Brain microvascular endothelial cell (primary cell): Measurements from ENCODE around the gene RFT1.

Experiments
- DNase-seq: peaks from one replicate; pipeline ENCODE4 v3.0.0-alpha.2; 2020
- H3K27ac ChIP-seq: fragments of 250-450 bp; sonication (Bioruptor Pico); 2 replicates; pipeline ENCODE4 v1.5.1; 2020; ENCODE audit warnings: mild to moderate bottlenecking, moderate library complexity
- H3K27me3 ChIP-seq: fragments of 250-450 bp; sonication (Bioruptor Pico); replicated peaks from 2 replicates; pipeline ENCODE4 v1.5.1; 2020; ENCODE audit warnings: mild to moderate bottlenecking
- H3K36me3 ChIP-seq: fragments of 250-450 bp; sonication (Bioruptor Pico); replicated peaks from 2 replicates; pipeline ENCODE4 v1.5.1; 2020; ENCODE audit warnings: mild to moderate bottlenecking
- H3K4me3 ChIP-seq: 2 replicates; pipeline ENCODE4 v1.5.1; 2011; ENCODE audit warnings: low read depth, mild to moderate bottlenecking, control low read depth, low read length, moderate library complexity
- in situ Hi-C: cut with HindIII; loops from 2 replicates; pipeline ENCODE4 v1.10.0; 2017; ENCODE audit warnings: low sequenced_read_pairs, low pct_ligation_motif_present
- TF ChIP-seq, protein P1 (sequence below): IDR thresholded peaks from 2 replicates; pipeline ENCODE4 v1.5.1; 2011; ENCODE audit warnings: low read depth, mild to moderate bottlenecking, moderate library complexity, low read length, control low read depth, inconsistent platforms; ENCODE audit errors: missing control alignments

RFT1 gene

DNA sequence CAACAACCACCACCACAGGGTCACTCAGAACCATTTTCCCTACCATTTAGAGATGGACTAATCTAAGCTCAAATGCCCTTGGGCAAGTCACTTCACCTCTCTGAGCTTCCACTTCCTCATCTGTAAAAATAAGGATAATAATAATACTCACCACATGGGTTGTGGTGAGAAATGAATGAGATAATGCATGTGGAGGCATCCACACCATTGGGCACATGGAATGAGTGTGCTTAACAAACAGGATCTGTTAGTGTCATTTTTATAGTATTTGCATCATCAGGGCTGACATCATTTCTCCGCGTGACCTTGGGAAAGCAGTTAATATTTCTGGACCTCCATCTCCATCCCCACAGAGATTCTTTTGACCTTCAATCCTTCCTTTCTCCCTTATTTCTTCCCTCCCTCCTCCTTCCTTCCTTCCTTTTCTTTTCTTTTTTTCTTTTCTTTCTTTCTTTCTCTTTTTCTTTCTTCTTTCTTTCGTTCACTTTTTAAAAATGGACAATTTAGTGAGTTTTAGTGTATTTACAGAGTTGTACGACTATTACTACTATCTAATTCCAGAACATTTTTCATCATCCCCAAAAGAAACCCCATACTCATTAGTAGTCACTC, 7.7 kb upstream of the RFT1 start:
- TF ChIP-seq, protein P1, sequence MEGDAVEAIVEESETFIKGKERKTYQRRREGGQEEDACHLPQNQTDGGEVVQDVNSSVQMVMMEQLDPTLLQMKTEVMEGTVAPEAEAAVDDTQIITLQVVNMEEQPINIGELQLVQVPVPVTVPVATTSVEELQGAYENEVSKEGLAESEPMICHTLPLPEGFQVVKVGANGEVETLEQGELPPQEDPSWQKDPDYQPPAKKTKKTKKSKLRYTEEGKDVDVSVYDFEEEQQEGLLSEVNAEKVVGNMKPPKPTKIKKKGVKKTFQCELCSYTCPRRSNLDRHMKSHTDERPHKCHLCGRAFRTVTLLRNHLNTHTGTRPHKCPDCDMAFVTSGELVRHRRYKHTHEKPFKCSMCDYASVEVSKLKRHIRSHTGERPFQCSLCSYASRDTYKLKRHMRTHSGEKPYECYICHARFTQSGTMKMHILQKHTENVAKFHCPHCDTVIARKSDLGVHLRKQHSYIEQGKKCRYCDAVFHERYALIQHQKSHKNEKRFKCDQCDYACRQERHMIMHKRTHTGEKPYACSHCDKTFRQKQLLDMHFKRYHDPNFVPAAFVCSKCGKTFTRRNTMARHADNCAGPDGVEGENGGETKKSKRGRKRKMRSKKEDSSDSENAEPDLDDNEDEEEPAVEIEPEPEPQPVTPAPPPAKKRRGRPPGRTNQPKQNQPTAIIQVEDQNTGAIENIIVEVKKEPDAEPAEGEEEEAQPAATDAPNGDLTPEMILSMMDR, result no peak
- DNase-seq, result no peak
- in situ Hi-C loops, result no loop called here
- H3K27ac ChIP-seq, result no peak overlapping the region
- no peaks in the 10 kb centered on the region for H3K36me3 ChIP-seq
- no peak overlapping the region for H3K4me3 ChIP-seq
- no peaks in the 10 kb centered on the region for H3K27me3 ChIP-seq

DNA sequence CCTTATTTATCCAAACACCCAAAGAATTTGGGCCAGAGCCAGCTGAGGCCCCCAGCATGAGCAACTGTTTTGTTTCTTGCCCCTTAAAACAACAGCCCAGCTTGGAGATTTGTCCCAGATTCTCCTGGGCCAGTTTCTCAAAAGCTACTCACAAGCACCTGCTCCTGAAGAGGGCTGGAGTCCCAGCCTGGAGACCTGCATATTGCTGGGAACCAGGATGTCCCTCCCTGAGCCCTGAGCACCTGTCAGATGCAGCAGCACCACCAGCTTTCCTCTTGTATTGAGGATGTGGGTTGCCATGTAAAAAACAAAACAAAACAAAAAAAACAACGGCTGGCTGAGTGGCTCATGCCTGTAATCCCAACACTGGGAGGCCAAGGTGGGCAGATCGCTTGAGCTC, 7.0 kb upstream of the RFT1 start:
- Histone ChIP-seq H3K4me3 (no peak overlapping the region), H3K36me3 (no peaks in the 10 kb centered on the region), H3K27ac (no peak overlapping the region), H3K27me3 (no peaks in the 10 kb centered on the region)
- no peak for DNase-seq
- in situ Hi-C loops, result no loop called here
- TF ChIP-seq, protein P1, result no peak

GRCh38 chr3:53134631-53135232, 4.5 kb upstream of the RFT1 start:
- peak; percentile 59 for DNase-seq
- Histone ChIP-seq H3K4me3 (no peak overlapping the region), H3K36me3 (no peaks in the 10 kb centered on the region), H3K27me3 (no peaks in the 10 kb centered on the region), H3K27ac (no peak overlapping the region)
- TF ChIP-seq, protein P1, result peak; percentile 90
- in situ Hi-C loops, result no loop called here

DNA sequence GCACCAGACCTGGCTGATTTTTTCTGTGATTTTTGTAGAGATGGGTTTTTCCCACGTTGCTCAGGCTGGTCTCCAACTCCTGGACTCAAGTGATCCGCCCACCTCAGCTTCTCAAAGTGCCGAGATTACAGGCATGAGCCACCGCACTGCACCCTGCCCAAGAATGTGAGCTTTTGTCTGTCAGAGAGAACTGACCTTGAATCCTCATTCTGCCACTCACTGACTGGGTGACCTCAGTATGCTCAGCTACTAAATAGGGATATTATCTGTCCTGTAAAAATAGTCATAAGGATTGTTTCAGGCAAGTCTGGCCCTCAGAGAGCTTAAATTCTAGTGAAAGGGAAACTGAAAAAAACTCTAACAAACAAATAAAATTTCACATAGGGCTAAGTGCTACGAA, 2.1 kb upstream of the RFT1 start:
- Histone ChIP-seq H3K36me3 (no peaks in the 10 kb centered on the region), H3K27ac (no peak overlapping the region), H3K4me3 (no peak overlapping the region), H3K27me3 (no peaks in the 10 kb centered on the region)
- in situ Hi-C loops, result no loop called here
- no peak for DNase-seq
- TF ChIP-seq, protein P1, result no peak

DNA sequence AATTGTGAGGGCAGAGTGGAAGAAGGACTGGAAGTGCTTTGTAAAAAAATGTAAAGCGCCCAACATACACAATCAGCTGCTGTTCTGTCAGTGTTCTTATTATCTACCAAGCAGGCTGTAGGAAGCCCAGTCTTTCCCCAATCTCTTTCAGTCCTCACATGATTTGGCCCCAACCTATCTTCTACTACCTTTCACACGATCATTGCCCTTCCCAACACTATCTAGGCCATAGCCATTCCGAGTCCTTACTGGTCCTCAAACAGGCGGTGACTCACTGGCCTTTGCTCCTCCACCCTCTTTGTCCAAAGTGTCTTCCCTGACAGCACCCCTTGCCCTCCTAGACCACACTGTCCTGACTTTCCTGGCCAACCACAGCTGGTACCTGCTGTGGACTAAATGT, 861 bp upstream of the RFT1 start:
- DNase-seq, result no peak
- in situ Hi-C loops, result no loop called here
- Histone ChIP-seq H3K4me3 (no peak overlapping the region), H3K27ac (peak overlapping the region; percentile 86), H3K36me3 (no peaks in the 10 kb centered on the region), H3K27me3 (no peaks in the 10 kb centered on the region)
- TF ChIP-seq, protein P1, result no peak

GRCh38 chr3:53129344-53129743, 891 bp downstream of the RFT1 start:
- Histone ChIP-seq H3K4me3 (peak overlapping the region; percentile 94), H3K27ac (no peak overlapping the region), H3K36me3 (peaks cover 8% of the 10 kb centered on the region), H3K27me3 (no peaks in the 10 kb centered on the region)
- TF ChIP-seq, protein P1, result no peak
- no peak for DNase-seq
- in situ Hi-C loops, result no loop called here
